Measurements from ENCODE around the gene GNAZ. TPM values are rescaled to one million over a fixed set of nuclear protein-coding genes. Genes with fewer than 3 reads are reported as not detected.

Gene GNAZ
- total and polyA plus RNA-seq, 9 donors = 3.0 to 4.8 (median 3.7) TPM

DNA sequence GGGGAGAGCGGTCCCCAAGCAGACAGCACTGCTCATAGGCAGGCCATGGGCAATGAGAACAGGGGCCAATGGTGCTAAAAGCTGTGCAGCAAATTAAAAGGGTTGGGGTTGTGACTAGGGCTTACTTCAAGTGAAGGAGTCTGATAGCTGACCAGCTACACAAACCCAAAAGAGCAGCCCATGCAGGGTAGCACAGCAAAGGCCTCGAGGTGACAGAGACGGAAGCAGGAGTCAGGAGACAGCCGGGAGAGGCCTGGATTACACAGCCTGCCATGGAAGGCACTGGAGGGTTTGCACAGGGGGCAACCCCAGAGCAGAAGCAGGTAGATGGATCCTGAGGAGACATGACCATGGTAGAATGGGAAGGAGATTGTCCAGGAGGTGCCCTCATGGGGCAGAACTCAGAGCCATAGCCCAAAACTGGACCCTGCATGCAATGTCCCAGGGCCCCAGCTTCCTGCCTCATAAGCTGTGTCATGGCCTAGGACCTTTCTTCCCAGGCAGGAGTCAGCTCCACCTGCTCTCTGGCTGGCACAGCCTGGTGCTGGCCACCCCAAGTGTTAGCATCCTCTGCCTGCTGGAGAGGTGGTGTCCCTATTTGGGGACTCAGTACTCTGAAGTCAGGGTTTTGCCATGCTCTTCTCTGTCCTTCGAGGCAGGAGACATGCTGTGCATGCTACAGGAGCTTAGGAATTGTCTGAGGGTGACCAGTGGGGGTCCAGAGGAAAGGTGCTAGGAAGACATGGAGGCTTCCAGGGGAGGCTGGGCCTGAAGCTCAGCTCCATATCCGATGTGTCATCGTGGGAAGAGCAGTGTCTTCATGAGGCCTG, 38.1 kb downstream of the GNAZ start:
- peaks cover 79% of the 10 kb centered on the region for H3K4me1 ChIP-seq (ENCODE audit: control insufficient read depth, insufficient read depth, low read length)
- DNase-seq = no peak
- H3K27me3 ChIP-seq (ENCODE audit: control insufficient read depth, insufficient read depth, low read length) = peaks cover 2% of the 10 kb centered on the region
- no peak overlapping the region for H3K4me3 ChIP-seq (ENCODE audit: low read length)
- no peaks in the 10 kb centered on the region for H3K36me3 ChIP-seq (ENCODE audit: control insufficient read depth, insufficient read depth, low read length)
- 90% methylated on average over 5 of the region's 7 CpGs for WGBS (ENCODE audit: insufficient coverage)
- no peaks in the 10 kb centered on the region for H3K9me3 ChIP-seq (replicated peaks; ENCODE audit: control insufficient read depth, low read depth, low read length)
- H3K27ac ChIP-seq (ENCODE audit: low read length) = no peak overlapping the region

DNA sequence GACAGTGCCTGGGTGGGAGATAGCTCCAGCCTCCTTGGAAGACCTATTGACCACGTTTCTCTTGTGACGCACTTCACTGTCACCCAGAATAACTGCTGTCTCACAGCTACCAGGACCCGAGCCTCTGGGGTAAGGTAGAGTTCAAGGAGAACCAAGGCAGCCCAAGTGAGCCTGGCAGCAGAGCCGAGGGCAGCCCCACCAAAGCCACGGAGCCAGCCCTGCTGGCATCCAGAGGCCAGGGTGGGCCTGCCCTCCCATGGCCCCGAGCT, 38.7 kb downstream of the GNAZ start:
- WGBS (ENCODE audit: insufficient coverage) = 100% methylated on average over 1 of the region's 6 CpGs
- peaks cover 5% of the 10 kb centered on the region for H3K27me3 ChIP-seq (ENCODE audit: control insufficient read depth, insufficient read depth, low read length)
- no peaks in the 10 kb centered on the region for H3K9me3 ChIP-seq (replicated peaks; ENCODE audit: control insufficient read depth, low read depth, low read length)
- peaks cover 85% of the 10 kb centered on the region for H3K4me1 ChIP-seq (ENCODE audit: control insufficient read depth, insufficient read depth, low read length)
- H3K4me3 ChIP-seq (ENCODE audit: low read length) = no peak overlapping the region
- no peak overlapping the region for H3K27ac ChIP-seq (ENCODE audit: low read length)
- no peak for DNase-seq
- H3K36me3 ChIP-seq (ENCODE audit: control insufficient read depth, insufficient read depth, low read length) = no peaks in the 10 kb centered on the region

- H3K36me3 ChIP-seq (ENCODE audit: control insufficient read depth, insufficient read depth, low read length) = no peaks in the 10 kb centered on the region
- 66% methylated on average over 3 of the region's 5 CpGs for WGBS (ENCODE audit: insufficient coverage)
- H3K27me3 ChIP-seq (ENCODE audit: control insufficient read depth, insufficient read depth, low read length) = peaks cover 5% of the 10 kb centered on the region
- no peak overlapping the region for H3K27ac ChIP-seq (ENCODE audit: low read length)
- no peak overlapping the region for H3K4me3 ChIP-seq (ENCODE audit: low read length)
- no peaks in the 10 kb centered on the region for H3K9me3 ChIP-seq (replicated peaks; ENCODE audit: control insufficient read depth, low read depth, low read length)
- peaks cover 90% of the 10 kb centered on the region for H3K4me1 ChIP-seq (ENCODE audit: control insufficient read depth, insufficient read depth, low read length)
- DNase-seq = no peak
Measured at GRCh38 chr22:23109441-23109978, 39.2 kb downstream of the GNAZ start.

DNA sequence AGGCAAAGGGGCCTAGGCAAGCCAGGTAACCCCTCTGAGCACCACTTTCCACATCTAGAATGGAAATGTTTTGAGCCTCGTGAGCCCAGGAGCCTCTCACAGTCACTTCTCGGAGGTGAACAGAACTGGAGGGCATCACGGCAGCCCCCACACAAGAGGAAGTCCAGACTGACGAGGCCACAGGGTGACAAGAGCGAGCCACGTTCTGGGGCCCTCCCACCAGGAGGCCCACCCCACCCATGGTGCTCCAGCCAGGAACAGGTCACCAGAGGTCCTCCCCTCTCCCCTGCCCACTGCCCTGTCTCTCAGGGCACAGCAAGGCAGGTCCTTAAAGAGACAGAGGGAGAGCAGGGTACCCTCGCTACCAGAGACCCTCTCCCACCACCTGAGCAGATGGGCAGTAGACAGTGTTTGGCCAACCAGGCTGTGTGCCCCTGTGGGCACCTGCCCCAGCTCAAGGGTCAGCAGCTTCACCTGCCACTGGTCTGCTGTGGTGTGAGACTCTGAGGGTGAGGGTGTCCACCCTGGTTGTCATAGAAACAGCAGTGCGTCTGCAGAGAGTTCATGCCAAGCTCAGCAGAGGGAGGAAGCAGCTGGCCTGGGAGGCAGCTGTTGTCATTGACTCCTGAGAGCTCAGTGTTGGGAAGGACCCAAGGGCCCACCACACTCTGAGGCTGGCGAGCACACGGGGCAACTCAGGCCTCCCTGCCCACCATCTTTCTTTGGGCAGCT, 40.0 kb downstream of the GNAZ start:
- 59% methylated on average over 9 of the region's 10 CpGs for WGBS (ENCODE audit: insufficient coverage)
- Histone ChIP-seq H3K36me3 (ENCODE audit: control insufficient read depth, insufficient read depth, low read length) (no peaks in the 10 kb centered on the region), H3K27me3 (ENCODE audit: control insufficient read depth, insufficient read depth, low read length) (peaks cover 5% of the 10 kb centered on the region)

GRCh38 chr22:23110922-23111527, 40.7 kb downstream of the GNAZ start:
- Histone ChIP-seq H3K9me3 (replicated peaks; ENCODE audit: control insufficient read depth, low read depth, low read length) (no peaks in the 10 kb centered on the region), H3K4me3 (ENCODE audit: low read length) (no peak overlapping the region), H3K27me3 (ENCODE audit: control insufficient read depth, insufficient read depth, low read length) (peaks cover 5% of the 10 kb centered on the region), H3K36me3 (ENCODE audit: control insufficient read depth, insufficient read depth, low read length) (no peaks in the 10 kb centered on the region), H3K27ac (ENCODE audit: low read length) (peak overlapping the region; percentile 70), H3K4me1 (ENCODE audit: control insufficient read depth, insufficient read depth, low read length) (peaks cover 100% of the 10 kb centered on the region)
- WGBS (ENCODE audit: insufficient coverage) = 67% methylated on average over 12 of the region's 15 CpGs
- peak; percentile 38 for DNase-seq

More for the DNA sequence above, 40.0 kb downstream of the GNAZ start:
- no peaks in the 10 kb centered on the region for H3K9me3 ChIP-seq (replicated peaks; ENCODE audit: control insufficient read depth, low read depth, low read length)
- no peak overlapping the region for H3K4me3 ChIP-seq (ENCODE audit: low read length)
- peak overlapping the region; percentile 70 for H3K27ac ChIP-seq (ENCODE audit: low read length)
- peaks cover 98% of the 10 kb centered on the region for H3K4me1 ChIP-seq (ENCODE audit: control insufficient read depth, insufficient read depth, low read length)
- peak; percentile 84 for DNase-seq

DNA sequence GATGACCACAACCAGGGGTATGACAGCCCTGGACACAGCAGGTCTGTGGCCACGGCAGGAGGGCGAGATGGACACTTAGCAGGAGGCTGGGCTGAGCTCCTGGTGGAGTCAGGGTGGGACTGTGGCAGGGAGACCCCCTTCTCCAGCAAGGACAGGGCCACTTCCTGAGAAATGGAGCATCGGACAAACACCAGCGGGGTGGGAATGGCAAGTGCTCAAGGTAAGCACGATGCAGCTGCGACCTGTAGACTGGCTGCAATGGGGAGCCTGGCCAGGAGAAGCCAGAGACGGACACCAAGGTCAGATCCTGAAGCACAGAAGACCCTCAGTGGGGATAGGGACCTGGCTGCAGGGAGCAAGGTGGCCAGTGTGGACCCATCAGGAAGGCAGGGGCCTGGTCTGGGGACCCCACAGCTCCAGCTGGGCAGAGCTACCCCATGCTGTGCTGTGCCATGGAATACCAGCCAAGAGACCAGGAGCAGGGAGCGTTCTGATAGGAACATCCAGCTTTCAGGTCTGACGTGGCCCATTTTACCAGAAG, 42.2 kb downstream of the GNAZ start:
- 84% methylated on average over 9 of the region's 9 CpGs for WGBS (ENCODE audit: insufficient coverage)
- Histone ChIP-seq H3K27me3 (ENCODE audit: control insufficient read depth, insufficient read depth, low read length) (peaks cover 7% of the 10 kb centered on the region), H3K9me3 (replicated peaks; ENCODE audit: control insufficient read depth, low read depth, low read length) (no peaks in the 10 kb centered on the region), H3K4me3 (ENCODE audit: low read length) (no peak overlapping the region), H3K4me1 (ENCODE audit: control insufficient read depth, insufficient read depth, low read length) (peaks cover 98% of the 10 kb centered on the region), H3K36me3 (ENCODE audit: control insufficient read depth, insufficient read depth, low read length) (no peaks in the 10 kb centered on the region), H3K27ac (ENCODE audit: low read length) (peak overlapping the region; percentile 74)
- no peak for DNase-seq

GRCh38 chr22:23113067-23113846, 42.9 kb downstream of the GNAZ start:
- DNase-seq = peak; percentile 88
- Histone ChIP-seq H3K27ac (ENCODE audit: low read length) (peak overlapping the region; percentile 74), H3K4me3 (ENCODE audit: low read length) (no peak overlapping the region), H3K36me3 (ENCODE audit: control insufficient read depth, insufficient read depth, low read length) (no peaks in the 10 kb centered on the region), H3K27me3 (ENCODE audit: control insufficient read depth, insufficient read depth, low read length) (peaks cover 7% of the 10 kb centered on the region), H3K9me3 (replicated peaks; ENCODE audit: control insufficient read depth, low read depth, low read length) (no peaks in the 10 kb centered on the region), H3K4me1 (ENCODE audit: control insufficient read depth, insufficient read depth, low read length) (peaks cover 98% of the 10 kb centered on the region)
- WGBS (ENCODE audit: insufficient coverage) = 47% methylated on average over 12 of the region's 14 CpGs

GRCh38 chr22:23113847-23114720, 43.8 kb downstream of the GNAZ start:
- peaks cover 7% of the 10 kb centered on the region for H3K27me3 ChIP-seq (ENCODE audit: control insufficient read depth, insufficient read depth, low read length)
- 81% methylated on average over 12 of the region's 18 CpGs for WGBS (ENCODE audit: insufficient coverage)
- H3K4me3 ChIP-seq (ENCODE audit: low read length) = no peak overlapping the region
- H3K27ac ChIP-seq (ENCODE audit: low read length) = peak overlapping the region; percentile 74
- H3K36me3 ChIP-seq (ENCODE audit: control insufficient read depth, insufficient read depth, low read length) = no peaks in the 10 kb centered on the region
- no peaks in the 10 kb centered on the region for H3K9me3 ChIP-seq (replicated peaks; ENCODE audit: control insufficient read depth, low read depth, low read length)
- peak; percentile 43 for DNase-seq
- peaks cover 98% of the 10 kb centered on the region for H3K4me1 ChIP-seq (ENCODE audit: control insufficient read depth, insufficient read depth, low read length)

- Histone ChIP-seq H3K9me3 (replicated peaks; ENCODE audit: control insufficient read depth, low read depth, low read length) (no peaks in the 10 kb centered on the region), H3K27me3 (ENCODE audit: control insufficient read depth, insufficient read depth, low read length) (peaks cover 7% of the 10 kb centered on the region), H3K36me3 (ENCODE audit: control insufficient read depth, insufficient read depth, low read length) (no peaks in the 10 kb centered on the region), H3K4me3 (ENCODE audit: low read length) (no peak overlapping the region), H3K4me1 (ENCODE audit: control insufficient read depth, insufficient read depth, low read length) (peaks cover 95% of the 10 kb centered on the region), H3K27ac (ENCODE audit: low read length) (peak overlapping the region; percentile 29)
- WGBS (ENCODE audit: insufficient coverage) = no CpG with 5 or more reads among the region's 2 CpGs
- DNase-seq = no peak
Measured at GRCh38 chr22:23114721-23115020, 44.4 kb downstream of the GNAZ start.
